ENCODE results near the gene CCNF.
"Not testable (repeated sequence)": the region's sequence is repeated elsewhere in the genome, so short reads cannot be mapped to it uniquely, and the experiment has no call there.

Gene CCNF

GRCh38 chr16:2428051-2428783, 1.0 kb upstream of the CCNF start:
- DNase-seq (ENCODE audit: low read depth), result peak; percentile 28

- no peak for DNase-seq (ENCODE audit: low read depth)
These were observed 538 bp upstream of the CCNF start for GRCh38 chr16:2428784-2429033.

DNA sequence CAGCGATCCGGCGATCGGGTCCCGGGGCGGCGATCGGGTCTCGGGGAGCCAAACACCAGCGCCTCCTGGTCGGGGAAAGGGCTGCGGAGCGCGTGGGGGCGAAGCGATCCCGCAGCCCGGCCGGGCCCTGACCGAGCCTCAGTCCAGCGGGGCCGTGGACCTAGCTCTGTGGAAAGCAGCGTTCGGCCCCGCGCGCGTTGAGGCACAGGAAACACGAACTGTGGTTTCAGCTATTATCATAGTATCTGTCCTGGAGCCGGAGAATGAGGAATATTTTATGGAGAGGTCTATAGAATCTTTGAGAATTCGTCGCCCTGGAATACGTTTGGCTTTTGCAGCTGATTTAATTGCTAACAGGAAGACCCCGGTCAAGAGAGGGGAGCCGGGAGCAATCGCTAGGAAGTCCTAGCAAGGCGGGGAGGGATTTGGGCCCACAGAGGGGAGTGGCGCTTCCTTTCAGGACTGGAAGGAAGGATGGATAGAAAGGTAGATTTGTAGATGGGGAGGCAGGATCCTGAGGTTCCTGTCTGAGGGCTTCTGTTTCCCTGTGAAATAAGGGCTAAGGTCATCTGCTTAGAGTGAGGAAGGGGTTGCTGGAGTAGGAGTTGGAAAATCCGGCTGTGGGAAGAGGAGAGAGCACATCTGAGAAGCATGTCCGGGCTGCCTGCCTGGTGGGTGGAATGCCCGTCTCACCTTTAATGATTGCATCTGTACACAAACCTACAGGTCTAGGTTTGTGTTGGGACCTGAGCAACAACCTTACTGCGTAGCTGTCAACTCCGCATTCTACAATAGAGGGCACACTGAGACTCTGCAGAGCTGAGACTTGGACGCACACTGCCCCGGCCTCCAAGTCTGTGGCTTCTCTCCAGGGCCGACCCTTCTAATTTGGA, 770 bp downstream of the CCNF start:
- DNase-seq (ENCODE audit: low read depth), result peak; percentile 29

DNA sequence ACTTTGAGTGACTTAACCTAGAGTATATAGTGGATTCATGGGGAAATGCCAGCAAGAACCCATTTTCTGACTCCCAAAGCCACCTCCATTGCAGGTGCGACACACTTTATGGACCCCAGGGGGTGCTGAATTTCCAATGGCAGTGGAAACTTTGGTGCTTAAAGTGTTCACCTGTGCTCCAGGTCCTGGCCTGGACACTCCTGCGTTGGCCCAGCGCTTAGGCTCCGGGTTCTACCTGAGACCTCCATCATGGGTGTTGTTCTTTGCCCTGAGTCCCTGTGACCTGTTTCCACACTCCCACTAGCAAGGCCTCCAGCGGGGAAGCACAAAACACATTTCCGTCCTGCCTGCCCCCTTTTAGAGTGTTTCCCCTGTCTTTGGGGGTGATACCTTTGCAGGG, 3.0 kb downstream of the CCNF start:
- DNase-seq (ENCODE audit: low read depth), result no peak

DNA sequence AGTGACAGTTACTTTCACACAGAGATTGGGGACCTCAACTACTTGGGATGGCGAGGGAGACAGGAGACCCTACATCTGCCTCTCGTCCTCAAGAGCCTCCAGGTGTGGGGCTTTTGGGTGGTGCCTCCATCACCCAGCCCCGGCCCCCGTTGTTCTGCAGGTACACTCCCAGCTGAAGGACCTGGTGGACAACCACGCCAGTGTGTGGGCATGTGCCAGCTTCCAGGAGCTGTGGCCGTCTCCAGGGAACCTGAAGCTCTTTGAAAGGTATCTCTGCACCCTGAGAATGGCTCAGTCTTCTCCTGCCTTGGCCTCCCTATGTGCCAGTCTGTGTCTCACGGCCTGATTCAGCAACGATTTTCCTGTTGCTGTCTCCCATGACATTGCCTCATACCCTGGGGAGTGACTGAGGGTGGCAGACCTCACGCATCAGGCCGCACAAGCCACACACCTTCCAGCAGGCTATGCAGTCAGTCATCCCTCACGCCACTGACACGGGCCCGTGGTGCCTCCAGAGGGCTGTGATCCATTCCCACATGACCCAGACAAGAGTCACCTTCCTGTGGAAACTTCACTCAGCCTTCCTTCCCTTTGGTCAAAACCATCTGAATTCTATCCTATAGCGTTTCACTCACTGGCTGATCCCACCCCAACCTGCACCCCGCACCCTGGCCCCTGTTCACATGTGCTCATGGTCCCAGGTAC, 3.7 kb downstream of the CCNF start:
- no peak for DNase-seq (ENCODE audit: low read depth)

GRCh38 chr16:2435236-2435635, 6.0 kb downstream of the CCNF start:
- DNase-seq (ENCODE audit: low read depth), result not testable (repeated sequence)

DNA sequence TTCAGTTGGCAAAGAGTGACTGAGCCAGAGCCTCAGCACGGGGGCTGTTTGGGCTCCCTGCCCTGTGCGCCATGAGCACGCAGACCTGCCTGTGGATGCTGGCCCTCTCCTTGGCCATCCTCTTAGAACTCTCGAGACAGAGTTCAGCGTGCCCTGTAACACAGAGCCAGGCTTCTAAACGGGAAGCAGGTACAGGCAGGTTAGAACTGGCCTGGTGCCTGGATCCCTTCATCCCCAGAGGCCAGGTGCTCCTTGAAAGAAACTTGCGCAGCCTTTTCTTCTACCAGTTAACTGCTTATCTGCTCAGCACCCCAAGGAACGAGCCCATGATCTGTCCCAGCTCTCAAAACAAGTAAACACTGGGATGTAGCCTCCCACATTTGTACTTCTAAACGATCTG, 6.9 kb downstream of the CCNF start:
- no peak for DNase-seq (ENCODE audit: low read depth)

GRCh38 chr16:2437032-2437790, 8.0 kb downstream of the CCNF start:
- no peak for DNase-seq (ENCODE audit: low read depth)

GRCh38 chr16:2438121-2438520, 8.9 kb downstream of the CCNF start:
- DNase-seq (ENCODE audit: low read depth), result no peak

- no peak for DNase-seq (ENCODE audit: low read depth)
These were observed 10.4 kb downstream of the CCNF start for GRCh38 chr16:2439598-2439997.

DNA sequence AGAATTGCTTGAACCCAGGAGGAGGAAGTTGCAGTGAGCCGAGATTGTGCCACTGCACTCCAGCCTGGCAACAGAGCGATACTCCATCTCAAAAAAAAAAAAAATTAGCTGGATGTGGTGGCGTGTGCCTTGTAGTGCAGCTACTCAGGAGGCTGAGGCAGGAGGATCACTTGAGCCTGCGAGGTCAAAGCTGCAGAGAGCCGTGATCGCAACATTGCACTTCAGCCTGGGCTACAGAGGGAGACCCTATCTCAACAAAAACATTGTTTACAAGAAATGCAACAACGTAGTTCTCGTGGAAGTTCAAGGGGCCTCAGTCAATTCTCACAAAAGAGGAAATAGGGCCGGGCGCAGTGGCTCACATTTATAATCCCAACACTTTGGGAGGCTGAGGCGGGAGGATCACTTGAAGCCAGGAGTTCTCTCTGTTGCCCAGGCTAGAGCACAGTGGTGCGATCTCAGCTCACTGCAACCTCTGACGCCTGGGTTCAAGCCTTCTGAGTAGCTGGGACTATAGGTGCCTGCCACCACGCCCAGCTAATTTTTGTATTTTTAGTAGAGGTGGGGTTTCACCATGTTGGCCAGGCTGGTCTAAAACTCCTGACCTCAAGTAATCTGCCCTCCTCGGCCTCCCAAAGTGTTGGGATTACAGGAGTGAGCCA, 12.0 kb downstream of the CCNF start:
- not testable (repeated sequence) for DNase-seq (ENCODE audit: low read depth)

DNA sequence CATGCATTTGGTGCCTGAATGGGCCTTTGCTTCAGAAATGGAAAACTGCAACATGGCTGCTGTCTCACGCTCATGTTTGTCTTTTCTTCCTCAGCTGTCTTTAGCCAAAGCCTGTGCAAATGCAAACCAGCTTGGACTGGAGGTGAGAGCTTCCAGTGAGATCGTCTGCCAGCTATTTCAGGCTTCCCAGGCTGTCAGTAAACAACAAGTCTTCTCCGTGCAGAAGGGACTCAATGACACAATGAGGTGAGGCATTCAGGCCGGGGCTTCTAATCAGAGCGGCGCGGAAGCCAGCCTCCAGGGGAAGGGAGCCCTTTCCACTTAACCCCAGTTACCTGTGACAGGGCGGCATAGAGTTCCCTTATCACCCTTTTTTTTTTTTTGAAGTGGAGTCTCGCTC, 14.3 kb downstream of the CCNF start:
- DNase-seq (ENCODE audit: low read depth), result no peak

- DNase-seq (ENCODE audit: low read depth), result peak; percentile 72
These were observed 18.8 kb downstream of the CCNF start for GRCh38 chr16:2447920-2448583.

- DNase-seq (ENCODE audit: low read depth), result no peak
These were observed 19.9 kb downstream of the CCNF start for GRCh38 chr16:2449118-2449517.

DNA sequence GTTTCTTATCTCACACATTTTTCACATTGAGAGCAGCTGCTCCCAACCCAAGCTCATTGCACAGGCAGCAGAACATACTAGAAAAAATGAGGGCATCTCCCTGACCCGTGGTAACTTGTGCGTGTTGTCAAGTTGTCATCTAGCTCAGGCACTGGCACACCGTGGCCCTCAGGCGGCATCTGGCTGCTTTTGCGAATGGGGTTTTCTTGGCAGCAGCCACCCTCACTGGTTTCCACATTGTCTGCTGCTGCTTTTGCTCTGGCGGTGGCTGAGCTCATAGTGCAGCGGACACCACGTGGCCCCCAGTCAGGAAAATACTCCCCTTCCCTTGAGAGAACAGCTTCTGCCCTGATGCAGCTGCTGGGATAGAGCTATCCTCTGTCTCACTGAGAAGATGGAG, 21.3 kb downstream of the CCNF start:
- no peak for DNase-seq (ENCODE audit: low read depth)

DNA sequence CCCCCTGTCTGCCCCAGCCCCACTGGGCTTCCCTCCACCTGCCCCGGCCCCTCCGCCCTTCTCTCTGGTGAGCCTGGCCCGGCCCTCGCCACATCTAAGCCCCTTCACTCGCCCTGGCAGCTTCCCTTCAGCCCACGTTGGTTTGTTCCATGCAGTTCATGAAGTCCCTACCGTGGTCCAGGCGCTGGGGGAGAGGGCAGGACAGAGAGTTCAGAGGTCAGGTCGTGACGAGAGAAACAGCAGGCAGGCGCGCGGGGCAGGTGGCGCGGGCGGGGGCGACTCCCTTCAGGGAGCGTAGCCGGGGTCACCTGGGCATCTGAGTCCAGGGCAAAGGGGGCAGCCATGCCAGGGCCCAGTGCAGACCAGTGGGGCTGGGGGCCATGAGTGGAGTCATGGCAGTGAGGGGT, 21.7 kb downstream of the CCNF start:
- DNase-seq (ENCODE audit: low read depth), result no peak

DNA sequence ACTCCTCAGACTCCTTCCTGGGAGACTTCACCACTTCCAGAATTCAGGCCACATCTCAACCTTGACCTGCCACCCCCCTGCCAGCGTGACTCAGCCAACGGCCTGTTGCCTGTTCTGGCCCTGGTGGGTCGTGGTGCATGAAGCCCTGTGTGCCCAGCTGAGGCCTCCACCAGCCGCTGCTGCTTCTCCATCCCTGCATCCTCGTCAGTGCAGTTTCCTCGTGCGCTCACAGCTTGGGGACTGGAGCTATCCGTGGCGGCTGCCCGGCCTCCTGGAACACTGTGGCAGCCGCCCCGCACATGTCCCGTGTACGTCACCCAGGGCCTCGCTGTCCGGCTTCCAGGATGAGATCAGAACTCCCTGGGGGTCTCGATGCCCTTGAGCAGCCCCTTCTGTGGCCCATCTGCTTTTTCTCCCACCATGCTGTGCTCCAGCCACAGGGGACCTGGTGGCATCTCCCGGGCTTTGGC, 22.6 kb downstream of the CCNF start:
- DNase-seq (ENCODE audit: low read depth), result no peak

DNA sequence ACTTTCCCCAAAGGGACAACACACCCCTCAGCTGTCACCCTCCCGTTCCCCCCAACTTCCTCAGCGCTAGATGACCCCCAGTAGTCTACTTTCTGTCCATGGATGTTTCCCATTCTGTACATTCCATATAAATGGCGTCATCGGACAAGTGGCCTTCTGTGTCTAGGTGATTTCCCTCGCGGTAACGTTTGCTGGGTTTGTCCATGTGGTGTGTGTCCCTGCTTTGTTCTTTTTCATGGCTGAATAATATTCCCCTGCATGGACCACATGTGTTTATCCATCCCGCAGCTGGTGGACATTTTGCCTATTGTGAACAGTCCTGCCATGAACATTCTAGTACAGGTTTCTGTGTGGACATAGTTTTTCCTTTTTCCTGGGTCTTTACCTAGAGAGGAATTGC, 23.4 kb downstream of the CCNF start:
- no peak for DNase-seq (ENCODE audit: low read depth)

DNA sequence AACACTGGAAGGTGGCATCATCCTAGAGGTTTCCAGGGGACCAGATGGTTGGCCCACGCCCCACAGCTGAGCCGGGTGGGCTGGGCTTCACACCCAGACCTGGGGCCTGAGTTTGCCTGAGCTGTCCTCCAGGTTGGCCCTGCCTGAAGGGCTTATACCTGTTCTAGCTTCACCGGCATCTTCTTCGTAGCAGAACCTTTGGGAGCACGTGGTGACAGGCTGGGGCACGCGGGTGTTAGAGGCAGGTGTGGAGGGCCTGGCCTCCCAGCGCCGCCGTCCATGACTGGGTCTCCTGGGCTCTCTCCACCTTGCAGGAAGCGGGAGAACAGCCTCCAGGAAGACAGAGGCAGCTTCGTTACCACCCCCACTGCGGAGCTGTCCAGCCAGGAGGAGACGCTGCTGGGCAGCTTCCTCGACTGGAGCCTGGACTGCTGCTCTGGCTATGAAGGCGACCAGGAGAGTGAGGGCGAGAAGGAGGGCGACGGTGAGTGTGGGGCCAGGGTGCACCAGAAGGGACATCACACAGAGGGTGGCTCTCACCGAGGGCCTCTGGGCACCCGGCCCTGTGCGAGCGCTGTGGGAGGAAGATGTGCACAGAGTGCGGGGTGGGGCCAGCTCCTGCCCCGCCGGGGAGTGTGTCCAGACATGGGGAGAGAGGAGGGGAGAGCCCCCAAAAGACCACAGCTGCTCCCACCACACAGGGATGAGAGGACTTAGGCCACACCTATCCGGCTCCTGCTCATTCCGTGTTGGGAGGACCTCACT, 26.0 kb downstream of the CCNF start:
- DNase-seq (ENCODE audit: low read depth), result no peak

- no peak for DNase-seq (ENCODE audit: low read depth)
These were observed 27.4 kb downstream of the CCNF start for GRCh38 chr16:2456551-2457153.
